ENCODE data around the gene PTK7. TPM values are rescaled to one million over a fixed set of nuclear protein-coding genes. Genes with fewer than 3 reads are reported as not detected.
A peak's percentile ranks its signal among the peaks of the same experiment; 100 is the strongest.

PTK7 gene
- total and polyA plus RNA-seq, 2 donors from 2014 or later: 26.0 to 55.2 TPM

GRCh38 chr6:43061861-43062260 is 14.3 kb upstream of the PTK7 start:
- Histone ChIP-seq H3K27me3 (ENCODE audit: control insufficient read depth, insufficient read depth, low read length) (no peaks in the 10 kb centered on the region), H3K27ac (ENCODE audit: low read depth in 2 of 2, low read length in 2 of 2) (no peak overlapping the region), H3K36me3 (ENCODE audit: control insufficient read depth in 2 of 3, insufficient read depth in 3 of 3, low read length in 3 of 3) (peaks cover 0 to 37% (median 19%) of the 10 kb centered on the region in 3 donors), H3K4me3 (ENCODE audit: low read length in 3 of 3) (no peak overlapping the region), H3K9me3 (ENCODE audit: control insufficient read depth in 2 of 3, insufficient read depth in 1 of 3, low read length in 3 of 3) (no peaks in the 10 kb centered on the region), H3K9ac (ENCODE audit: low read length in 3 of 3) (no peak overlapping the region), H3K4me1 (ENCODE audit: control insufficient read depth in 2 of 3, insufficient read depth in 2 of 3, low read depth in 1 of 3, low read length in 3 of 3) (peaks cover 0 to 30% (median 3%) of the 10 kb centered on the region in 3 donors)
- intact Hi-C loops (cut with DNase I): no loop called here
- no peak for TF ChIP-seq CTCF (IDR thresholded peaks at IDR 0.05; ENCODE audit: borderline replicate concordance, extremely low read depth, insufficient read depth)
- FAIRE-seq: no peak
- no peak for DNase-seq

GRCh38 chr6:43062818-43063217 is 13.3 kb upstream of the PTK7 start:
- no peaks in the 10 kb centered on the region for H3K27me3 ChIP-seq (ENCODE audit: control insufficient read depth, insufficient read depth, low read length)
- H3K4me1 ChIP-seq (ENCODE audit: control insufficient read depth in 2 of 3, insufficient read depth in 2 of 3, low read depth in 1 of 3, low read length in 3 of 3): peaks cover 0 to 28% (median 3%) of the 10 kb centered on the region in 3 donors
- peaks cover 0 to 34% (median 19%) of the 10 kb centered on the region in 3 donors for H3K36me3 ChIP-seq (ENCODE audit: control insufficient read depth in 2 of 3, insufficient read depth in 3 of 3, low read length in 3 of 3)
- intact Hi-C loops (cut with DNase I): no loop called here
- FAIRE-seq: no peak
- H3K27ac ChIP-seq (ENCODE audit: low read depth in 2 of 2, low read length in 2 of 2): no peak overlapping the region
- no peaks in the 10 kb centered on the region for H3K9me3 ChIP-seq (ENCODE audit: control insufficient read depth in 2 of 3, insufficient read depth in 1 of 3, low read length in 3 of 3)
- no peak for TF ChIP-seq CTCF (IDR thresholded peaks at IDR 0.05; ENCODE audit: borderline replicate concordance, extremely low read depth, insufficient read depth)
- no peak overlapping the region for H3K4me3 ChIP-seq (ENCODE audit: low read length in 3 of 3)
- no peak for DNase-seq
- no peak overlapping the region for H3K9ac ChIP-seq (ENCODE audit: low read length in 3 of 3)

- DNase-seq (peak in 3 of 5 donors; percentile 56 to 89 (median 75)), FAIRE-seq (no peak)
- Histone ChIP-seq H3K9me3 (ENCODE audit: control insufficient read depth in 2 of 3, insufficient read depth in 1 of 3, low read length in 3 of 3) (no peaks in the 10 kb centered on the region), H3K27ac (ENCODE audit: low read depth in 2 of 2, low read length in 2 of 2) (no peak overlapping the region), H3K36me3 (ENCODE audit: control insufficient read depth in 2 of 3, insufficient read depth in 3 of 3, low read length in 3 of 3) (peaks cover 0 to 30% (median 27%) of the 10 kb centered on the region in 3 donors), H3K4me3 (ENCODE audit: low read length in 3 of 3) (no peak overlapping the region), H3K27me3 (ENCODE audit: control insufficient read depth, insufficient read depth, low read length) (no peaks in the 10 kb centered on the region), H3K9ac (ENCODE audit: low read length in 3 of 3) (no peak overlapping the region), H3K4me1 (ENCODE audit: control insufficient read depth in 2 of 3, insufficient read depth in 2 of 3, low read depth in 1 of 3, low read length in 3 of 3) (no peaks in the 10 kb centered on the region)
- intact Hi-C loops (cut with DNase I): no loop called here
- TF ChIP-seq CTCF (IDR thresholded peaks at IDR 0.05; ENCODE audit: borderline replicate concordance, extremely low read depth, insufficient read depth): peak; percentile 20
Measured at GRCh38 chr6:43070028-43070632, 6.0 kb upstream of the PTK7 start.
